Right atrium auricular region (tissue), 2 donors: Measurements from ENCODE around the gene SYT12. TPM values are rescaled to one million over a fixed set of nuclear protein-coding genes. Genes with fewer than 3 reads are reported as not detected.

Experiments
- DNase-seq: peaks from one replicate; pipeline ENCODE4 v3.0.0-alpha.2; 2019; ENCODE audit warnings: low spot score
- H3K27ac ChIP-seq, 2 donors: fragments of 200-600 bp; sonication (generic); 1 replicate in 1 of 2; 2 replicates in 1 of 2; pipeline ENCODE4 v1.5.1; 2016 to 2019
- H3K27me3 ChIP-seq, 2 donors: fragments of 200-600 bp; sonication (generic); one replicate each; pipeline versions ENCODE4 v1.5.1 to v1.6.0; 2017 to 2019
- H3K36me3 ChIP-seq: fragments of 200-600 bp; sonication (generic); one replicate; pipeline ENCODE4 v1.5.1; 2016
- H3K4me1 ChIP-seq, 2 donors: fragments of 200-600 bp; sonication (generic); one replicate each; pipeline versions ENCODE4 v1.5.1 to v1.6.0; 2017 to 2019
- H3K4me3 ChIP-seq, 2 donors: fragments of 200-600 bp; sonication (generic); 1 replicate in 1 of 2; 2 replicates in 1 of 2; pipeline ENCODE4 v1.5.1; 2017 to 2019; ENCODE audit warnings: mild to moderate bottlenecking in 1 of 2, moderate library complexity in 1 of 2
- H3K9me3 ChIP-seq, 2 donors: fragments of 200-600 bp; sonication (generic); one replicate each; pipeline ENCODE4 v1.5.1; 2019
- CTCF ChIP-seq, 2 donors: fragments of 200-600 bp; sonication (generic); IDR thresholded peaks; one replicate each; pipeline ENCODE4 v1.5.1; 2019; ENCODE audit warnings: antibody characterized with exemption in 2 of 2
- total RNA-seq, 2 donors: library from RNA; depleted of rRNA; stranded (reverse); fragments of >200 nt; gene quantifications; one replicate each; pipeline ENCODE4 v1.1.0, GENCODE V29; 2016

SYT12 gene
- total RNA-seq, 2 donors from 2014 or later, result 0.44 to 0.59 TPM

- Histone ChIP-seq H3K9me3 (no peaks in the 10 kb centered on the region), H3K36me3 (no peaks in the 10 kb centered on the region), H3K27me3 (no peaks in the 10 kb centered on the region), H3K4me1 (peaks cover 0 to 39% of the 10 kb centered on the region in 2 donors), H3K4me3 (no peak overlapping the region), H3K27ac (peak overlapping the region; percentile 78 to 92)
- DNase-seq, result peak; percentile 69
- no peak for TF ChIP-seq CTCF (IDR thresholded peaks at IDR 0.05)
Observed at GRCh38 chr11:67054836-67055523, 32.0 kb downstream of the SYT12 start.

DNA sequence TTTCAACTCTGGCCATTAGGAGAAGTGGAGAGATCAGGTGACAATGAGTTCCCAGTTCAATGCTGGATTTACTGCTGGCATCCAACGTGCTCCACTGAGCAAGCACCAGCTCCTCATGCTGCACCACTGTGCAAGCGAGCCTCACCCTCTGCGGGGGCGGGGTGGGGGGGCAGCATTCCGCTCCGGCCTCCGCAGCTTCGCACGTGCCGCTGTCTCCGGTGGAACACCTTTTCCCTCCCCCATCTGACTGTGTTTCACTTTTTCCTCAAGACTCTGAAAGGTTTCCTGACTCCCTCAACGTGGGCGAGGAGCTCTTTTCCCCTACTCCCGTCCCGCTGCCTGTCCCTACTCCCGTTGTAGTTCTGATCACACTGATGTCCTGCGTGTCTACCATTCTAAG is 32.9 kb downstream of the SYT12 start:
- no peak for DNase-seq
- peak overlapping the region; percentile 78 to 92 for H3K27ac ChIP-seq
- no peaks in the 10 kb centered on the region for H3K9me3 ChIP-seq
- H3K27me3 ChIP-seq, result no peaks in the 10 kb centered on the region
- peak overlapping the region; percentile 48 to 55 for H3K4me3 ChIP-seq
- H3K36me3 ChIP-seq, result no peaks in the 10 kb centered on the region
- H3K4me1 ChIP-seq, result peaks cover 0 to 39% of the 10 kb centered on the region in 2 donors
- no peak for TF ChIP-seq CTCF (IDR thresholded peaks at IDR 0.05)

GRCh38 chr11:67056267-67057204 is 33.6 kb downstream of the SYT12 start, which contains the start of gene RHOD:
Gene RHOD, plus strand, starts transcription at chr11:67056847. Its CDS starts 56 bp downstream, at chr11:67056903.
- no peaks in the 10 kb centered on the region for H3K9me3 ChIP-seq
- no peak for DNase-seq
- TF ChIP-seq CTCF (IDR thresholded peaks at IDR 0.05), result no peak
- H3K4me3 ChIP-seq, result peak within 1 kb of the TSS; percentile 48 to 55
- H3K27ac ChIP-seq, result peak within 1 kb of the TSS; percentile 78 to 92
- H3K4me1 ChIP-seq, result peaks cover 0 to 39% of the 10 kb centered on the region in 2 donors
- H3K27me3 ChIP-seq, result no peaks in the 10 kb centered on the region
- no peaks in the 10 kb centered on the region for H3K36me3 ChIP-seq

DNA sequence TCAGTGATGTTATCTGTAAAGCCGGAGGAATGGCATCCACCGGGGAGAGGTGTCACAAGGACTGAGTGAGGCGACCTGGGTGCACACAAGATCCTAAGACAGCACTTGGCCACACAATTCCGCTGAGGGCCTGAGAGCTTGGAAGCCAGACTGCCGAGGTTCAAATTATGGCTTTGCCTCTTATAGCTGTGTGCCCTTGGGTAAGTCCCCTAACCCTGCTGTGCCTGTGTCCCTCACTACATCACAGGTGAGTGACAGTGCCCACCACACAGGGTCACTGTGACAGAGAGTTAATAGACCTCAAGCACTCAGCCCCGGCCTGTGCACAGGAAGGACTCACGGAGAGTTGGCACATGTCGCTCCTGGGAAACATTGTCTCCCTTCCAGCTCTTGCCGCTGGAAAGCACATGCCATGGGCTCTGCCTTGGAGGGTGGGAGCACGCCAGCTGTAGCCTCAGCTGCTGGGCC is 34.3 kb downstream of the SYT12 start:
- Histone ChIP-seq H3K27me3 (no peaks in the 10 kb centered on the region), H3K4me1 (peaks cover 0 to 39% of the 10 kb centered on the region in 2 donors), H3K9me3 (no peaks in the 10 kb centered on the region), H3K27ac (peak overlapping the region; percentile 78 to 92), H3K36me3 (no peaks in the 10 kb centered on the region), H3K4me3 (peak overlapping the region; percentile 48 to 55)
- TF ChIP-seq CTCF (IDR thresholded peaks at IDR 0.05), result no peak
- no peak for DNase-seq

GRCh38 chr11:67058506-67058905 is 35.6 kb downstream of the SYT12 start:
- Histone ChIP-seq H3K4me3 (no peak overlapping the region), H3K9me3 (no peaks in the 10 kb centered on the region), H3K36me3 (no peaks in the 10 kb centered on the region), H3K4me1 (peaks cover 0 to 39% of the 10 kb centered on the region in 2 donors), H3K27ac (no peak overlapping the region), H3K27me3 (no peaks in the 10 kb centered on the region)
- no peak for DNase-seq
- TF ChIP-seq CTCF (IDR thresholded peaks at IDR 0.05), result no peak
